BE2C (cell line): ENCODE results near the gene RTN1.

Experiments used
- DNase-seq: peaks from one replicate; pipeline ENCODE4 v3.0.0-alpha.2; 2020
- H3K27me3 ChIP-seq: fragments of 250-450 bp; sonication (Bioruptor Pico); 2 replicates; pipeline ENCODE4 v1.5.1; 2020; ENCODE audit warnings: mild to moderate bottlenecking
- H3K36me3 ChIP-seq: fragments of 250-450 bp; sonication (Bioruptor Pico); 2 replicates; pipeline ENCODE4 v1.5.1; 2020; ENCODE audit warnings: mild to moderate bottlenecking
- H3K4me1 ChIP-seq: fragments of 250-450 bp; sonication (Bioruptor Pico); 2 replicates; pipeline ENCODE4 v1.5.1; 2020
- H3K4me3 ChIP-seq: 2 replicates; pipeline ENCODE4 v1.5.1; 2011; ENCODE audit warnings: low read depth, low read length
- H3K9me3 ChIP-seq: fragments of 250-450 bp; sonication (Bioruptor Pico); 2 replicates; pipeline ENCODE4 v1.5.1; 2020
- CTCF ChIP-seq: IDR thresholded peaks from 2 replicates; pipeline ENCODE4 v1.5.1; 2012; ENCODE audit warnings: mild to moderate bottlenecking, low read depth, low read length

Gene RTN1

GRCh38 chr14:59754256-59754655, 116.3 kb downstream of the RTN1 start:
- DNase-seq, result no peak
- Histone ChIP-seq H3K27me3 (no peaks in the 10 kb centered on the region), H3K4me1 (no peaks in the 10 kb centered on the region), H3K9me3 (no peaks in the 10 kb centered on the region), H3K36me3 (no peaks in the 10 kb centered on the region), H3K4me3 (no peak overlapping the region)
- TF ChIP-seq CTCF, result no peak

GRCh38 chr14:59753512-59753911, 117.1 kb downstream of the RTN1 start:
- no peak for TF ChIP-seq CTCF
- H3K9me3 ChIP-seq, result no peaks in the 10 kb centered on the region
- DNase-seq, result no peak
- H3K4me3 ChIP-seq, result no peak overlapping the region
- H3K36me3 ChIP-seq, result no peaks in the 10 kb centered on the region
- no peaks in the 10 kb centered on the region for H3K27me3 ChIP-seq
- H3K4me1 ChIP-seq, result no peaks in the 10 kb centered on the region

- no peak for TF ChIP-seq CTCF
- Histone ChIP-seq H3K4me3 (no peak overlapping the region), H3K27me3 (no peaks in the 10 kb centered on the region), H3K9me3 (no peaks in the 10 kb centered on the region), H3K4me1 (no peaks in the 10 kb centered on the region), H3K36me3 (no peaks in the 10 kb centered on the region)
- no peak for DNase-seq
Measured at GRCh38 chr14:59751578-59751977, 119.0 kb downstream of the RTN1 start.

GRCh38 chr14:59739794-59740193, 130.8 kb downstream of the RTN1 start:
- H3K4me3 ChIP-seq, result no peak overlapping the region
- H3K9me3 ChIP-seq, result no peaks in the 10 kb centered on the region
- no peaks in the 10 kb centered on the region for H3K4me1 ChIP-seq
- H3K27me3 ChIP-seq, result no peaks in the 10 kb centered on the region
- TF ChIP-seq CTCF, result no peak
- no peaks in the 10 kb centered on the region for H3K36me3 ChIP-seq
- DNase-seq, result no peak

GRCh38 chr14:59728304-59728703, 142.3 kb downstream of the RTN1 start:
- TF ChIP-seq CTCF, result no peak
- H3K9me3 ChIP-seq, result no peaks in the 10 kb centered on the region
- H3K36me3 ChIP-seq, result no peaks in the 10 kb centered on the region
- no peaks in the 10 kb centered on the region for H3K4me1 ChIP-seq
- DNase-seq, result no peak
- no peaks in the 10 kb centered on the region for H3K27me3 ChIP-seq
- no peak overlapping the region for H3K4me3 ChIP-seq

GRCh38 chr14:59727073-59727661, 143.4 kb downstream of the RTN1 start:
- no peaks in the 10 kb centered on the region for H3K27me3 ChIP-seq
- no peak for DNase-seq
- no peaks in the 10 kb centered on the region for H3K36me3 ChIP-seq
- H3K9me3 ChIP-seq, result no peaks in the 10 kb centered on the region
- no peak for TF ChIP-seq CTCF
- no peak overlapping the region for H3K4me3 ChIP-seq
- H3K4me1 ChIP-seq, result no peaks in the 10 kb centered on the region
